22Rv1 (cell line): Measurements from ENCODE around the gene HS3ST3A1.

Source experiments
- ZFX ChIP-seq: fragments of 450-650 bp; IDR thresholded peaks from 2 replicates; pipeline ENCODE4 v1.6.1; 2017; ENCODE audit warnings: antibody characterized with exemption, borderline replicate concordance
- TF ChIP-seq, protein P1 (sequence below): fragments of 450-650 bp; IDR thresholded peaks from 2 replicates; pipeline ENCODE4 v1.5.1; 2017; ENCODE audit warnings: mild to moderate bottlenecking

DNA sequence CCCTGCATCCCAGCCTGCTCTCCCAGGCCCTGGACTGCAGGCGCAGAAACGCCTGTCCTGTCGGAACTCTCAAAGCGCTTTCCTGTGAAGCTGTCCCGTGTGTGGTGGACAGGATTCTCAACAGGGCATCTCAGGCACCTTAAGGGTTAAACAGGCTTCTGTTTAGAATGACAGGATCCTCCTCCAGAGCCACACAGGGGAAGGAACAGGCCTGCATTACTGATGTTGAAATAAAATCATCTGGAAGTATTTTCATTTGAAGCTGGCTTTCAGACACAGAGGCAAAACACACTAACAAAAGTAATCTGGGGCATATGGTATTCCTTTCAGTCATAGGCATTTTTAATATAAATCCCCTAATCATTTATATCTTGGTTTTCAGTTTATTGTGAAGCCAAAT lies 7.4 kb downstream of the HS3ST3A1 start:
- TF ChIP-seq, protein P1, sequence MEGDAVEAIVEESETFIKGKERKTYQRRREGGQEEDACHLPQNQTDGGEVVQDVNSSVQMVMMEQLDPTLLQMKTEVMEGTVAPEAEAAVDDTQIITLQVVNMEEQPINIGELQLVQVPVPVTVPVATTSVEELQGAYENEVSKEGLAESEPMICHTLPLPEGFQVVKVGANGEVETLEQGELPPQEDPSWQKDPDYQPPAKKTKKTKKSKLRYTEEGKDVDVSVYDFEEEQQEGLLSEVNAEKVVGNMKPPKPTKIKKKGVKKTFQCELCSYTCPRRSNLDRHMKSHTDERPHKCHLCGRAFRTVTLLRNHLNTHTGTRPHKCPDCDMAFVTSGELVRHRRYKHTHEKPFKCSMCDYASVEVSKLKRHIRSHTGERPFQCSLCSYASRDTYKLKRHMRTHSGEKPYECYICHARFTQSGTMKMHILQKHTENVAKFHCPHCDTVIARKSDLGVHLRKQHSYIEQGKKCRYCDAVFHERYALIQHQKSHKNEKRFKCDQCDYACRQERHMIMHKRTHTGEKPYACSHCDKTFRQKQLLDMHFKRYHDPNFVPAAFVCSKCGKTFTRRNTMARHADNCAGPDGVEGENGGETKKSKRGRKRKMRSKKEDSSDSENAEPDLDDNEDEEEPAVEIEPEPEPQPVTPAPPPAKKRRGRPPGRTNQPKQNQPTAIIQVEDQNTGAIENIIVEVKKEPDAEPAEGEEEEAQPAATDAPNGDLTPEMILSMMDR = no peak
- TF ChIP-seq ZFX = no peak
